RWPE1 (cell line): Measurements from ENCODE around the gene PMPCB.
A peak's percentile ranks its signal among the peaks of the same experiment; 100 is the strongest.

Experiments
- CTCF ChIA-PET: fragments of 350-600 bp; sonication (Branson Sonifier 250); formaldehyde crosslinking; extraction: SDS; loops from one replicate; lab custom pipeline; 2021; lab: Yijun Ruan, JAX
- POLR2A ChIA-PET: fragments of 400-600 bp; formaldehyde crosslinking; extraction: SDS; loops from one replicate; lab custom pipeline; 2020; ENCODE audit warnings: antibody characterized with exemption; ENCODE audit not compliant: low non-redundant PET; lab: Yijun Ruan, JAX
- DNase-seq: peaks from one replicate; pipeline ENCODE4 v3.0.0; 2012; ENCODE audit warnings: low spot score
- H3K27ac ChIP-seq: fragments of 450-650 bp; 2 replicates; pipeline ENCODE4 v1.5.1; 2017
- TF ChIP-seq, protein P1 (sequence below): fragments of 450-650 bp; conservative IDR thresholded peaks from 2 replicates; pipeline ENCODE4 v1.5.1; 2017; ENCODE audit warnings: low read depth, mild to moderate bottlenecking

The PMPCB gene

DNA sequence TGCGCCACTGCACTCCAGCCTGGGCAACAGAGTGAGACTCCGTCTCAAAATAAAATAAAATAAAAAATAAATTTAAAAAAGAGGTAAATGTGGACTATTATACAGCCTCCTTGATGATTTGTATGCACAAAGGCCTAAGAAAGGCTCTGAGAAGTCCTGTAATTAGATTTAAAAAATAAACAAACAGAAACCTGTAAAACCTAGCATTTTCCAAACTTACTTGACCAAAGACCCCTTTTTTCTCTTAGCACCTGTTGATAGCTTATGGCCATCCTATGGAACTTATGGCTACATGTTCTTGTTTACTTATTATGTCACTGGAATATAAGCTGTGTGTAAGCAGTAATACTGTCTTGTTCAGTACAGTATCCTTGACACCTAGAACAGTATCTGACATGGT is 41.6 kb downstream of the PMPCB start:
- H3K27ac ChIP-seq = no peak overlapping the region
- ChIA-PET POLR2A (no interaction called here), CTCF (no interaction called here)
- no peak for DNase-seq
- TF ChIP-seq, protein P1, sequence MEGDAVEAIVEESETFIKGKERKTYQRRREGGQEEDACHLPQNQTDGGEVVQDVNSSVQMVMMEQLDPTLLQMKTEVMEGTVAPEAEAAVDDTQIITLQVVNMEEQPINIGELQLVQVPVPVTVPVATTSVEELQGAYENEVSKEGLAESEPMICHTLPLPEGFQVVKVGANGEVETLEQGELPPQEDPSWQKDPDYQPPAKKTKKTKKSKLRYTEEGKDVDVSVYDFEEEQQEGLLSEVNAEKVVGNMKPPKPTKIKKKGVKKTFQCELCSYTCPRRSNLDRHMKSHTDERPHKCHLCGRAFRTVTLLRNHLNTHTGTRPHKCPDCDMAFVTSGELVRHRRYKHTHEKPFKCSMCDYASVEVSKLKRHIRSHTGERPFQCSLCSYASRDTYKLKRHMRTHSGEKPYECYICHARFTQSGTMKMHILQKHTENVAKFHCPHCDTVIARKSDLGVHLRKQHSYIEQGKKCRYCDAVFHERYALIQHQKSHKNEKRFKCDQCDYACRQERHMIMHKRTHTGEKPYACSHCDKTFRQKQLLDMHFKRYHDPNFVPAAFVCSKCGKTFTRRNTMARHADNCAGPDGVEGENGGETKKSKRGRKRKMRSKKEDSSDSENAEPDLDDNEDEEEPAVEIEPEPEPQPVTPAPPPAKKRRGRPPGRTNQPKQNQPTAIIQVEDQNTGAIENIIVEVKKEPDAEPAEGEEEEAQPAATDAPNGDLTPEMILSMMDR = no peak

DNA sequence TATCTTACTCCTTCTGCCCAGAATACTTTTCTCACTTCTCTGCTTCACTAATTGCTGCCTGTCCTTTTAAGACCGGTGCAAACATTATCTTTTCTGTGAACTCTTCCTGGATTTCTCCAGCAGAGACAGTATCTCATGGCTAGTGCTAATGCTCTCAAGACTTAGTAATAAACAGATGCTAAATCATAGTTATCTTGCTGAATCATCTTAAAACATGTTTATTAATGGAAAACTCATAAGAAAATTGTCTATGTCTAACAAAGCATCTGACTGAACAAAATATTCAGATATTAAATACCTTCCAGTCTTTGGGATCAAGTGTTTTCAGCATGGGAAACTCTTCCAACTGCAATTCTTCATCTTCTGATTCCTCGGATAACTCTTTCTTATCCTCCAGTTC is 44.2 kb downstream of the PMPCB start:
- TF ChIP-seq, protein P1 = no peak
- CTCF ChIA-PET = no interaction called here
- no peak overlapping the region for H3K27ac ChIP-seq
- DNase-seq = no peak
- POLR2A ChIA-PET = no interaction called here

GRCh38 chr7:103343332-103343731 is 46.1 kb downstream of the PMPCB start:
- POLR2A ChIA-PET = no interaction called here
- CTCF ChIA-PET = interaction anchor here (0.6 to 1.5 kb wide), 3 partner anchors 18 to 46 kb away, joined by 3 to 6 read pairs (median 4); no protein-coding TSS in a partner anchor
- TF ChIP-seq, protein P1 = no peak
- no peak overlapping the region for H3K27ac ChIP-seq
- no peak for DNase-seq

DNA sequence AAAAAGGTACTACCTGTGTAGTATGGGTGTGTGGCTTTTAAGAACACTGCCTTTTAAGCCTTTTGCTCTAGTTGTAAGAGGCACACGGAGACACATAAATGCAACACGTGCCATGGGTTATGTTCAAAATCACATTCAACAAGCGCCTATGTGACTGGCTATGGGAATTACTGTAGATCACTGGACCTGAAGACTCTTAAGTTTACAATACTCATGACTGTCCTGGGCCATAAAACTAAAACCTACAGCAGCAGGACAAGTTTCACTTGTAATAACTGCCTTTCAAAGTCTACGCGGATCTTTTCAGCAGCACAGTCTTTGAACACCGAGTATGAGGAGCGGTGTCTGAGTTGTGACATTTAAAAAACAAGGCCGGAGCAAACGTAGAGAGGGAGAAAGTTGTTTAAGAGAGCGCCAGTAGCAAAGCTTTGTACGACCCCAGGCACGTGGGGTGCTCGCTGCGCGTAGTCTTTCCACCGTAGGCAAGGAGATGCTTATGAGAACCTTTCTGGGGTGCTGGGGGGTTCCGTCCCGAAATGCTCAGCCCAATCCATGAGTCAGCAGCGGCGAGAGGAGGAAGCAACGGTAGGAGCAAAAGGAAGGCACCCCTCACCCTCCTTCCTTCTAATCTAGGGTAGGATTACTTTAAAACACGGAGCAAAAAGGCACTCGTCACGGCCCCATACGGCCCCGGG is 46.7 kb downstream of the PMPCB start:
- TF ChIP-seq, protein P1 = no peak
- peak overlapping the region; percentile 82 for H3K27ac ChIP-seq
- ChIA-PET CTCF (interaction anchor here (0.6 to 1.5 kb wide), 3 partner anchors 22 to 46 kb away, joined by 3 to 6 read pairs (median 3); no protein-coding TSS in a partner anchor), POLR2A (no interaction called here)
- peak; percentile 30 for DNase-seq

GRCh38 chr7:103344453-103345149 is 47.4 kb downstream of the PMPCB start, which contains the start of gene DNAJC2:
DNAJC2 (minus strand) TSS chr7:103344767; CDS start chr7:103344622, 145 bp downstream.
- TF ChIP-seq, protein P1 = no peak
- ChIA-PET POLR2A (no interaction called here), CTCF (interaction anchor here (0.6 kb wide), 1 partner anchor 23 kb away, joined by 3 read pairs; no protein-coding TSS in a partner anchor)
- DNase-seq = peak; percentile 94
- peak within 1 kb of the TSS; percentile 82 for H3K27ac ChIP-seq

- POLR2A ChIA-PET = no interaction called here
- CTCF ChIA-PET = no interaction called here
- TF ChIP-seq, protein P1 = no peak
- DNase-seq = no peak
- no peak overlapping the region for H3K27ac ChIP-seq
These were observed 49.2 kb downstream of the PMPCB start for GRCh38 chr7:103346396-103346795.
